ENCODE data around the gene UNC119B.

Gene UNC119B

DNA sequence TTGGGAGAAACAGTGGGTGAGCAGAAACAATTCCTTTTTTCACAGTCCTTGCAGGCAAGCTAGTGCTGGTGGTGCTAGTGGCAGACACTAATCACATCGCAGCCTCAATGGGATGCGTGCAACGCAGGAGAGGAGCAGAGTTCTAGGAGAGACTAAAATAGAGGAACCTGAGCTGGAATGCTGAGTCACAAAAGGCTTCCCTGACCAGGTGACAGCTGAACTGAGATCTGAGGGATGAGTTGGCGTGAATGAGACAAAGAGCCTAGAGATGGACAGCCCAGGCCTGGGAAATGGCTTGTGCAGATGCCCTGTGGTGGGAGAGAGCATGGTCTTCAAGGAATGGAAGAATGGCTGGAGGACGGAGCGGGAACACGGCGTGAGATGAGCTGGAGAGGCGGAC is 41.1 kb downstream of the UNC119B start:
- TF ChIP-seq, protein P1, sequence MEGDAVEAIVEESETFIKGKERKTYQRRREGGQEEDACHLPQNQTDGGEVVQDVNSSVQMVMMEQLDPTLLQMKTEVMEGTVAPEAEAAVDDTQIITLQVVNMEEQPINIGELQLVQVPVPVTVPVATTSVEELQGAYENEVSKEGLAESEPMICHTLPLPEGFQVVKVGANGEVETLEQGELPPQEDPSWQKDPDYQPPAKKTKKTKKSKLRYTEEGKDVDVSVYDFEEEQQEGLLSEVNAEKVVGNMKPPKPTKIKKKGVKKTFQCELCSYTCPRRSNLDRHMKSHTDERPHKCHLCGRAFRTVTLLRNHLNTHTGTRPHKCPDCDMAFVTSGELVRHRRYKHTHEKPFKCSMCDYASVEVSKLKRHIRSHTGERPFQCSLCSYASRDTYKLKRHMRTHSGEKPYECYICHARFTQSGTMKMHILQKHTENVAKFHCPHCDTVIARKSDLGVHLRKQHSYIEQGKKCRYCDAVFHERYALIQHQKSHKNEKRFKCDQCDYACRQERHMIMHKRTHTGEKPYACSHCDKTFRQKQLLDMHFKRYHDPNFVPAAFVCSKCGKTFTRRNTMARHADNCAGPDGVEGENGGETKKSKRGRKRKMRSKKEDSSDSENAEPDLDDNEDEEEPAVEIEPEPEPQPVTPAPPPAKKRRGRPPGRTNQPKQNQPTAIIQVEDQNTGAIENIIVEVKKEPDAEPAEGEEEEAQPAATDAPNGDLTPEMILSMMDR (conservative IDR thresholded peaks at IDR 0.05; ENCODE audit: low read depth): no peak
- H3K27ac ChIP-seq: no peak overlapping the region
- ChIA-PET POLR2A (ENCODE audit: low non-redundant PET) (interaction anchor here (0.6 kb wide), 1 partner anchor 174 kb away, joined by 4 read pairs; no protein-coding TSS in a partner anchor), CTCF (no interaction called here)
- DNase-seq (ENCODE audit: low spot score): no peak

DNA sequence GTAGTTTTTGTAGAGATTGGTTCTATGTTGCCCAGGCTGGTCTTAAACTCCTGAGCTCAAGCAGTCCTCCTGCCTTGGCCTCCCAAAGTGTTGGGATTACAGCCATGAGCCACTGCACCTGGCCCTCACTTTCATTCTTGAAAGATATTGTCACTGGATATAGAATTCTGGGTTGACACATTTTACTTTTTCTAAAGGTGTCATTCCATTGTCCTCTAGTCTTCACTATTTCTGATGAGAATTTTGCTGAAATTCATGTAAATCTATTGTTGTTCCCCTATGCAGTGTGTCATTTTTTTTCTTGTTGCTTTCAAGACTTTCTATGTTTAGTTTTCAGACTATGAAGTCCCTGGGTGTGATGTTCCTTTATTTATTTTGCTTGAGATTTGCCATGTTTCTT is 44.5 kb downstream of the UNC119B start:
- TF ChIP-seq, protein P1 (conservative IDR thresholded peaks at IDR 0.05; ENCODE audit: low read depth): no peak
- ChIA-PET POLR2A (ENCODE audit: low non-redundant PET) (no interaction called here), CTCF (no interaction called here)

DNA sequence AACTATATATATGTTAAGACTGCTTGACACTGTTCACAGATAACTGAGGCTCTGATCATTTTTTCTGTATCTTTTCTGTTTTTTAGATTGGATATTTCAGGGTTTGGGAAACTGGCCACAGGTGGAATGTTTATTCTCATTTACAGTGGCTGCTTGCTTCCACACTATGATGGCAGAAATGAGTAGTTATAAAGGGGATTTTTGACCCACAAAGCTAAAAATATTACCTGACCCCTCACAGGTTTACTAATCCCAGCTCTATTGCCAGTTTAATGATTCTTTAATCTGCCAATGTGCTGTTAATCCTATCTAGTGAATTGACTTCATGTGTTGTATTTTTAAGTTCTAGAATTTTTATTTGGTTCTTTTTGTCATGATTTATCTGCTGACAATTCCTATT is 45.0 kb downstream of the UNC119B start:
- CTCF ChIA-PET: no interaction called here
- TF ChIP-seq, protein P1 (conservative IDR thresholded peaks at IDR 0.05; ENCODE audit: low read depth): no peak
- POLR2A ChIA-PET (ENCODE audit: low non-redundant PET): no interaction called here
- H3K27ac ChIP-seq: no peak overlapping the region
- no peak for DNase-seq (ENCODE audit: low spot score)

More for the DNA sequence above, 44.5 kb downstream of the UNC119B start:
- no peak for DNase-seq (ENCODE audit: low spot score)
- H3K27ac ChIP-seq: no peak overlapping the region

DNA sequence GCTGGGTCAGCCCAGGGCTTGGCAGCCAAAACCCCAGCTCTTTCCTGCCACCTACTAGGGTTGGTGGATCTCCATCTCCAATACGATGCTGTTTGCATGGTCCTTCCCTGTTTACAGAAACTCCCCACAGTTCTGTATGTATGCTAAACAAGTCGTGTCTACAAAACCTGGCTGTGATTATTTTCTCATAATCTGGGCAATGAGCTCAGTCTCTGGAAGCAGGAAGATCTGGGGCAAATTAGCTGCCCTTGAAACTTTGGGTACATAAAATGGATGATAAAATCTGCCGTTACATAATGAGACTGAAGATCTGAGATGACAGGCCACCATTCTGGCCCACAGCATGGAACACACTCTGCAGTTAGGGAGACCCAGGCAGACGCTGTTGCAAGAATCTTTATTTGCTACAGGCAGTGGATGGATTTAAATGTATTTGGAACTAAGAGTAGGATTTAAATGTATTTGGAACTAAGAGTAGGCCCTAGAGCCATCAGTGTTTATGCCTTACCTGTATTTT is 47.0 kb downstream of the UNC119B start:
- ChIA-PET CTCF (interaction anchor here (0.6 to 0.8 kb wide), 2 partner anchors 16 to 410 kb away, joined by 3 read pairs; no protein-coding TSS in a partner anchor), POLR2A (ENCODE audit: low non-redundant PET) (interaction anchor here (0.6 kb wide), 1 partner anchor 172 kb away, joined by 9 read pairs; no protein-coding TSS in a partner anchor)
- TF ChIP-seq, protein P1 (conservative IDR thresholded peaks at IDR 0.05; ENCODE audit: low read depth): no peak
- DNase-seq (ENCODE audit: low spot score): no peak
- H3K27ac ChIP-seq: no peak overlapping the region

DNA sequence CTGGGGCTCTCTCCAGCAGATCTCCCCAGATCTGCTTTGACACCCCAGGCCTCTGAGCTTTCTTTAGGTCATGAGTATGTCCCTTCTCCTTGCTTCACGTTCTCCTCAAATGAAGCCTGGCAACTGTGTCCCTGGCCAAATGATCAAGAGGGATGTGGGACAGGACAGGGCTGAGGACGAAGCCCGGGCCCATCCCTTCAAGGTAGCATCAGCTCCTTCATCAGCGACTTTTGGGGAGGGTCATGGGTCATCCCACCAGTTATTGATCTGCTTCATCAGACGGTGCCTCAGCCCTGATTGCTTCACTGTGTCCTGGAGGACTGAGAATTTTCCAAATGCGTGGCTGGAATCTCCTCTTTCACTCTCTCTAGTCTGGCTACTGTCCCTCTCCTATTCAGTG is 47.7 kb downstream of the UNC119B start:
- DNase-seq (ENCODE audit: low spot score): no peak
- POLR2A ChIA-PET (ENCODE audit: low non-redundant PET): no interaction called here
- no peak overlapping the region for H3K27ac ChIP-seq
- TF ChIP-seq, protein P1 (conservative IDR thresholded peaks at IDR 0.05; ENCODE audit: low read depth): no peak
- CTCF ChIA-PET: interaction anchor here (0.6 kb wide), 1 partner anchor 411 kb away, joined by 3 read pairs; no protein-coding TSS in a partner anchor

- H3K27ac ChIP-seq: no peak overlapping the region
- no peak for DNase-seq (ENCODE audit: low spot score)
- TF ChIP-seq, protein P1 (conservative IDR thresholded peaks at IDR 0.05; ENCODE audit: low read depth): no peak
- POLR2A ChIA-PET (ENCODE audit: low non-redundant PET): interaction anchor here (0.6 kb wide), 1 partner anchor 93 kb away, joined by 4 read pairs; no protein-coding TSS in a partner anchor
- CTCF ChIA-PET: interaction anchor here (0.5 kb wide), 1 partner anchor 1102 kb away, joined by 3 read pairs; no protein-coding TSS in a partner anchor
Measured at GRCh38 chr12:120758798-120759590, 48.7 kb downstream of the UNC119B start.

All from RWPE1 (cell line).